ENCODE measurements around the gene PLXDC2.

PLXDC2 gene

DNA sequence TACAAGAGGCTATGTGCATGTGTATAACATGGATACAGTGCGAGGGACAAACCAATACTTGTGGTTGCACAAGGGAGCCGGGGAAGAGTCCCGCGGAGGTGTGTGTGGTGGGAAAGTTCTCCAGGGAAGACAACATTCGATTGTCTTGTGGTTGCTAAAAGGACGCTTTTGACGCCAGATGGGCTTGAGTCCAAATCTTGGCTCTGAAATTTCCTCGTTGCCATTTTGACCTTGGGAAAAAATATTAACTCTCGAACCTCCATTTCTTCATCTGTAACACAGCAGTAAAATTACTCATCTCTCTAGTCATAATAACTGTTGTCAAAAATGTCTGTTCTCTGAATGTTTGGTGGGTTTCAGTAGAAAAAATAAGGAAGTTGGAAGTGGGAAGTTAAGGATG is 16.5 kb downstream of the PLXDC2 start:
- no peaks in the 10 kb centered on the region for H3K9me3 ChIP-seq (ENCODE audit: control insufficient read depth, insufficient read depth, low read length)
- no peaks in the 10 kb centered on the region for H3K36me3 ChIP-seq (ENCODE audit: control insufficient read depth, insufficient read depth, low read length)
- DNase-seq (ENCODE audit: low read depth, low spot score): no peak
- no CpG with 5 or more reads among the region's 9 CpGs for WGBS (ENCODE audit: insufficient coverage, insufficient read length)
- H3K4me3 ChIP-seq (ENCODE audit: low read length): no peak overlapping the region
- H3K27me3 ChIP-seq (ENCODE audit: control insufficient read depth, insufficient read depth, low read length): no peaks in the 10 kb centered on the region
- H3K27ac ChIP-seq (ENCODE audit: low read length): no peak overlapping the region
- peaks cover 1% of the 10 kb centered on the region; the same call in 1 of the 2 replicates for H3K4me1 ChIP-seq (ENCODE audit: control insufficient read depth, insufficient read depth, low read length)

DNA sequence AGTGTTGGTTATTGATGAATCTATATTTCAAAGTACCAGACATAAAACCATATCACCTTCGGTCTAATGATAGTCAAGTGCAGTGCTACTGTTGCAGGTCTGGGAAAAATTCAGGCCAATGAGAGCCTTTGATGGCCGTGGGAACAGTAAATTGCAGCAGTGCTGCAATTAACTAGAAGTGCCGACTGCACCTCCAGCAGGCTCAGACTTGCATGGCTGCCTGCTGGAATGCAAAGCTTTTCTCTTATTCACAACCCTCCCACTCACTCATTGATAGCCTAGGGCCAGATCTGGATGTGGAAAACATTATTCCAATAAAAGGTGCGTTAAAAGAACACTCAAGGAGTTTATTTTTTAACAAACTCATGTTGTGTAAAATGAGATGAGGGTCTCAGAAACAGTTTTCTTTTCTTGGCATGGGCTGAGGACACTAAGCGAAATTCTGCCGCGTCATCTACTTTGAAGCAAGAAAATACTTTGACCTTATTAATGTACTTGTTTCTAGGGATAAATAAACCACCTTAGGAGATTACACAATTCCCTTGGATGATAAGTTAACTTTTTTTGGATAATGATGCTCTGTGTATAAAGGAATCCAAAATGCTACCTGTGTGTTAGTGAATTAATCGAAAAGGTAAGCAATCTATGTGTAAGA is 17.1 kb downstream of the PLXDC2 start:
- Histone ChIP-seq H3K9me3 (ENCODE audit: control insufficient read depth, insufficient read depth, low read length) (no peaks in the 10 kb centered on the region), H3K27ac (ENCODE audit: low read length) (no peak overlapping the region), H3K4me1 (ENCODE audit: control insufficient read depth, insufficient read depth, low read length) (peaks cover 1% of the 10 kb centered on the region; the same call in 1 of the 2 replicates), H3K36me3 (ENCODE audit: control insufficient read depth, insufficient read depth, low read length) (no peaks in the 10 kb centered on the region), H3K4me3 (ENCODE audit: low read length) (no peak overlapping the region), H3K27me3 (ENCODE audit: control insufficient read depth, insufficient read depth, low read length) (no peaks in the 10 kb centered on the region)
- no CpG with 5 or more reads among the region's 8 CpGs for WGBS (ENCODE audit: insufficient coverage, insufficient read length)
- no peak for DNase-seq (ENCODE audit: low read depth, low spot score)

DNA sequence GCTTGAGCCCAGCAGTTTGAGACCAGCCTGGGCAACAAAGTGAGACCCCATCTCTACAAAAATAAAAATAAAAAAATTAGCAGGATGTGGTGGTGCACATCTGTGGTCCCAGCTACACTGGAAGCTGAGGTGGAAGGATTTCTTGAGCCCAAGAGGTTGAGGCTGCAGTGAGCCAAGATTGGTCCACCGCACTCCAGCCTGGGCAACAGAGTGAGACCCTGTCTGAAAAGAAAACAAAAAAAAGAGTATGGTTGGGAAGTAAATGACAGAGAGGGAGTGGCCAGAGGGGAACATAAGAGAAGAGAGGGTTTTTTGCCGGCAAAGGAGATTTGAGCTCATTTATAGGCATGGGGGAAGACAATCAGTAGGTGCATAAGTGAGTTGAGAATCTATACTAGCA is 19.7 kb downstream of the PLXDC2 start:
- Histone ChIP-seq H3K9me3 (ENCODE audit: control insufficient read depth, insufficient read depth, low read length) (no peaks in the 10 kb centered on the region), H3K4me3 (ENCODE audit: low read length) (no peak overlapping the region), H3K27ac (ENCODE audit: low read length) (no peak overlapping the region), H3K36me3 (ENCODE audit: control insufficient read depth, insufficient read depth, low read length) (no peaks in the 10 kb centered on the region), H3K27me3 (ENCODE audit: control insufficient read depth, insufficient read depth, low read length) (no peaks in the 10 kb centered on the region), H3K4me1 (ENCODE audit: control insufficient read depth, insufficient read depth, low read length) (peaks cover 1% of the 10 kb centered on the region; the same call in 1 of the 2 replicates)
- no peak for DNase-seq (ENCODE audit: low read depth, low spot score)
- no CpG with 5 or more reads among the region's 2 CpGs for WGBS (ENCODE audit: insufficient coverage, insufficient read length)

DNA sequence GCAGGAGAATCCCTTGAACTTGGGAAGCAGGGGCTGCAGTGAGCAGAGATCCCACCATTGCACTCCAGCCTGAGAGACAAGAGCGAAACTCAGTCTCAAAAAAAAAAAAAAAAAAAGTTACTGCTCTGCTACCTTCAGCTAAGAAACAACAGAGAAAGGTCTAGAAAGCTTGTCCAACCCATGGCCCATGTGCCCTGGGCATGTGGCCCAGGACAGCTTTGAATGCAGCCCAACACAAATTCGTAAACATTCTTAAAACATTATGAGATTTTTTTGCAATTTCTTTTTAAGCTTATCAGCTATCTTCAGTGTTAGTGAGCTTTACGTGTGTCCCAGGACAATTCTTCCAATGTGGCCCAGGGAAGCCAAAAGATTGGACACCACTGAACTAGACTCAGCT is 22.9 kb downstream of the PLXDC2 start:
- H3K27ac ChIP-seq (ENCODE audit: low read length): no peak overlapping the region
- no peak for DNase-seq (ENCODE audit: low read depth, low spot score)
- H3K4me3 ChIP-seq (ENCODE audit: low read length): no peak overlapping the region
- H3K4me1 ChIP-seq (ENCODE audit: control insufficient read depth, insufficient read depth, low read length): peaks cover 2% of the 10 kb centered on the region; the same call in 1 of the 2 replicates
- H3K27me3 ChIP-seq (ENCODE audit: control insufficient read depth, insufficient read depth, low read length): no peaks in the 10 kb centered on the region
- H3K9me3 ChIP-seq (ENCODE audit: control insufficient read depth, insufficient read depth, low read length): no peaks in the 10 kb centered on the region
- no peaks in the 10 kb centered on the region for H3K36me3 ChIP-seq (ENCODE audit: control insufficient read depth, insufficient read depth, low read length)
- no CpG with 5 or more reads among the region's 3 CpGs for WGBS (ENCODE audit: insufficient coverage, insufficient read length)

DNA sequence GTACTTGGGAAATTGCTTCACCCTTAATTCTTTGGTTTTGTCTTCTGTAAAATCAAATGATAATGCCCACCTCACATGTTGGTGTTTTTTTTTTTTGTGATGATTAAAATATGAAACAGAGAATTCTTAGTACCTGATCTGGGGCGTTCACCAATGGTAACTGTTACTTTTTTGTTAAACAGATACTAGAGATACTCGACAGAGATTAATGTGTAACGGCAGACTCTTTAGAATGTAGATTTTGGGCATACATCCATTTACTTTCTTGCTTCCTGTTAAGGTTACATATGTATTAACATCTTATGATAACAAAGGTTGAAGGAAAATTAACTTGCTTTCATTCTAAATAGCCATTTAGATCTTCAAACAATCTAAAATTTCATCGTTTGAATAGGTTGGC is 23.3 kb downstream of the PLXDC2 start:
- H3K4me1 ChIP-seq (ENCODE audit: control insufficient read depth, insufficient read depth, low read length): peaks cover 2% of the 10 kb centered on the region; the same call in 1 of the 2 replicates
- no peak overlapping the region for H3K4me3 ChIP-seq (ENCODE audit: low read length)
- H3K36me3 ChIP-seq (ENCODE audit: control insufficient read depth, insufficient read depth, low read length): no peaks in the 10 kb centered on the region
- H3K27me3 ChIP-seq (ENCODE audit: control insufficient read depth, insufficient read depth, low read length): no peaks in the 10 kb centered on the region
- H3K27ac ChIP-seq (ENCODE audit: low read length): no peak overlapping the region
- H3K9me3 ChIP-seq (ENCODE audit: control insufficient read depth, insufficient read depth, low read length): no peaks in the 10 kb centered on the region
- no CpG with 5 or more reads among the region's 4 CpGs for WGBS (ENCODE audit: insufficient coverage, insufficient read length)
- no peak for DNase-seq (ENCODE audit: low read depth, low spot score)

DNA sequence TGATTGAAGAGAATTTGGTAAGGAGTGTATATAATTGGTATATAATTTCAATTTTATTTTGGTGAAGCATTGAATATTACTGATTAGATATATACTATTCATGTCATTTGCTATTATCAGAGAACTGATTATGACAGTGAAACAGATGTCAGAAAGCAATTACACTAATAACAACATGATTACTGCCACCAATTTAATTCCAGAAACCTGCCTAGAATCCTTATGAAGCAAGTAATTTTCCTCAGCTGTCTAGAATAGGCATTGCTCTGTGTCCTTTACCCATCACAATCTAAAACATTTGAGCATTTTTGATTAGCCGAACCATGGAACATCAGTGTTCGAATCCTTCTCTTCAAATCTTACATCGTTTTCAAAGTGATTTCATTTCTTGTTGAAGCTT is 24.5 kb downstream of the PLXDC2 start:
- Histone ChIP-seq H3K4me1 (ENCODE audit: control insufficient read depth, insufficient read depth, low read length) (peaks cover 2% of the 10 kb centered on the region; the same call in 1 of the 2 replicates), H3K36me3 (ENCODE audit: control insufficient read depth, insufficient read depth, low read length) (no peaks in the 10 kb centered on the region), H3K9me3 (ENCODE audit: control insufficient read depth, insufficient read depth, low read length) (no peaks in the 10 kb centered on the region), H3K4me3 (ENCODE audit: low read length) (no peak overlapping the region), H3K27ac (ENCODE audit: low read length) (no peak overlapping the region), H3K27me3 (ENCODE audit: control insufficient read depth, insufficient read depth, low read length) (no peaks in the 10 kb centered on the region)
- no peak for DNase-seq (ENCODE audit: low read depth, low spot score)
- no CpG with 5 or more reads among the region's 3 CpGs for WGBS (ENCODE audit: insufficient coverage, insufficient read length)

DNA sequence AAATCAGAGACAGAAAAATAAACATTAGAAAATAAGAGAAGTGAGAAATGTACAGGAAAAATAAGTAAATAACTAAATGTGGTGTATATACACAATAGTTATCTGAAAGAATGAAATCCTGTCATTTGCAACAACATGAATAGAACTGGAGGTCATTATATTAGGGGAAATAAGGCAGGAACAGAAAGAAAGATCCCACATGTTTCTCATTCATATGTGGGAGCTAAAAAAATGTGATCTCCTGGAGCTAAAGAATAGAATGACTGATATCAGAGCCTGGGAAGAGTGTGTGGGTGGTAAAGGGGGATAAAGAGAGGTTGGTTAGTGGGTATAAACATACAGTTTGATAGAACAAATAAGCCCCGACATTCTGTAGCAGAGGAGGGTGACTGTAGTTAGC is 27.3 kb downstream of the PLXDC2 start:
- Histone ChIP-seq H3K27ac (ENCODE audit: low read length) (no peak overlapping the region), H3K27me3 (ENCODE audit: control insufficient read depth, insufficient read depth, low read length) (no peaks in the 10 kb centered on the region), H3K4me1 (ENCODE audit: control insufficient read depth, insufficient read depth, low read length) (peaks cover 3% of the 10 kb centered on the region; the same call in 1 of the 2 replicates), H3K36me3 (ENCODE audit: control insufficient read depth, insufficient read depth, low read length) (no peaks in the 10 kb centered on the region), H3K9me3 (ENCODE audit: control insufficient read depth, insufficient read depth, low read length) (no peaks in the 10 kb centered on the region), H3K4me3 (ENCODE audit: low read length) (no peak overlapping the region)
- no CpG with 5 or more reads among the region's 1 CpG for WGBS (ENCODE audit: insufficient coverage, insufficient read length)
- no peak for DNase-seq (ENCODE audit: low read depth, low spot score)

DNA sequence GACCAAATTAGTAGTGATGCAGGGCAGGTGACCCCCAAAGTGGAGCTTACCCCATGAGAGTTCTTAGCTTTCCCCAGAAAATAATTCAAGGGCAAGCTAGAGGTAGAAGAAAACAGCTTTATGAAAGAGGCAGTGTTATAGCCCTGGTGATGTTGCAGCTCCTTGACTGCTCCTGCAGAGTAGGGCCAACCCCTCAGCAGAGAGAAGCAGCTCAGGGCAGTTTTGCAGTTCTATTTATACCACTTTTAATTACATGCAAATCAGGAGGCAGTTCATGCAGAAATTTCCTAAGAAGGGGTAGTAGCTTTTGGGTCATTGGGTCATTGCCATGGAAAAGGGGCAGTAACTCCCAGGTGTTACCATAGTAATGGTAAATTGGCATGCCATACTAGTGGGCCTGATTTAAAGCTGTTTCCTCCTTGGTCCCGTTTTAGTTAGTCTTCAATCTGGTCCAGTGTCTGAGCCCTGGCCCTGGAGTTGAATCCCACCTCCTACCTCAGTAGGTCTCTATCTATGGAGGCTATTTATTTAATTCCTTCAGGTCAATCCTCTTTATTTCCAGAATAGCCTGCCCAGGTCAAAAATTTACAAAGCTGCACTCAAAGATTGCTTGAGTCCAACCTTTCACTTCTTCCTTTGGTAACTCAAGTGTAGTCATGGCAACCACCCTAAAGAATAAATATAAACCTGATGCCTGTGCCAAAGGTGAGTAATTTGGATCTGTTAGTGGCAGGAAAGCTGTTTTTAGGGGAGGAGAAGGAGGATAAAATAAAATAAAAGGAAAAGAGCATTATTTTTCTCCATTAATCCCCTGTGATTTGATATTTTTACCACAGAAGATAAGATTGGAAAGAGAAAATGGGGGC is 29.5 kb downstream of the PLXDC2 start:
- no peak for DNase-seq (ENCODE audit: low read depth, low spot score)
- Histone ChIP-seq H3K9me3 (ENCODE audit: control insufficient read depth, insufficient read depth, low read length) (no peaks in the 10 kb centered on the region), H3K4me1 (ENCODE audit: control insufficient read depth, insufficient read depth, low read length) (peaks cover 2% of the 10 kb centered on the region; the same call in 1 of the 2 replicates), H3K27me3 (ENCODE audit: control insufficient read depth, insufficient read depth, low read length) (no peaks in the 10 kb centered on the region), H3K4me3 (ENCODE audit: low read length) (no peak overlapping the region), H3K27ac (ENCODE audit: low read length) (no peak overlapping the region), H3K36me3 (ENCODE audit: control insufficient read depth, insufficient read depth, low read length) (no peaks in the 10 kb centered on the region)
- no CpG with 5 or more reads among the region's 1 CpG for WGBS (ENCODE audit: insufficient coverage, insufficient read length)

DNA sequence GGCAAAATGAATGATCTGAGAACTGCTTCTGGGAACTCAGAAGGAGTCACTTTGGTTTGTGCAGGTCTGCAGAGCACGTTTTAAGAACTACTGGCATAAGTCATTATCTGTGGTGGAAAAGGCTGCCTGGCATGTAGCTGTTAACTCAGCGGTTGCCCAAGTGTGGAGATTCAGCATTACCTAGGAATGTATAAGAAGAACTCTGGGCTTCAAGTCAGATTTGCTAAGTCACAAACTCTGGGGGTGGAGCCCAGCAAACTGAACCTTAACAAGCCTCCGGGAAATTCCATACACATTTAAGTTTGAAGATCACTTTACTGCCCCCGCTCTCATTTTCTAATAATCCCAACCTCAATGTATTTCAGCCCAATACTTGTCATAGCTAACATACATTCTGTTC is 31.1 kb downstream of the PLXDC2 start:
- Histone ChIP-seq H3K9me3 (ENCODE audit: control insufficient read depth, insufficient read depth, low read length) (no peaks in the 10 kb centered on the region), H3K4me1 (ENCODE audit: control insufficient read depth, insufficient read depth, low read length) (peaks cover 2% of the 10 kb centered on the region; the same call in 1 of the 2 replicates), H3K4me3 (ENCODE audit: low read length) (no peak overlapping the region), H3K27me3 (ENCODE audit: control insufficient read depth, insufficient read depth, low read length) (no peaks in the 10 kb centered on the region), H3K36me3 (ENCODE audit: control insufficient read depth, insufficient read depth, low read length) (no peaks in the 10 kb centered on the region), H3K27ac (ENCODE audit: low read length) (no peak overlapping the region)
- 100% methylated on average over 1 of the region's 4 CpGs for WGBS (ENCODE audit: insufficient coverage, insufficient read length)
- DNase-seq (ENCODE audit: low read depth, low spot score): no peak

DNA sequence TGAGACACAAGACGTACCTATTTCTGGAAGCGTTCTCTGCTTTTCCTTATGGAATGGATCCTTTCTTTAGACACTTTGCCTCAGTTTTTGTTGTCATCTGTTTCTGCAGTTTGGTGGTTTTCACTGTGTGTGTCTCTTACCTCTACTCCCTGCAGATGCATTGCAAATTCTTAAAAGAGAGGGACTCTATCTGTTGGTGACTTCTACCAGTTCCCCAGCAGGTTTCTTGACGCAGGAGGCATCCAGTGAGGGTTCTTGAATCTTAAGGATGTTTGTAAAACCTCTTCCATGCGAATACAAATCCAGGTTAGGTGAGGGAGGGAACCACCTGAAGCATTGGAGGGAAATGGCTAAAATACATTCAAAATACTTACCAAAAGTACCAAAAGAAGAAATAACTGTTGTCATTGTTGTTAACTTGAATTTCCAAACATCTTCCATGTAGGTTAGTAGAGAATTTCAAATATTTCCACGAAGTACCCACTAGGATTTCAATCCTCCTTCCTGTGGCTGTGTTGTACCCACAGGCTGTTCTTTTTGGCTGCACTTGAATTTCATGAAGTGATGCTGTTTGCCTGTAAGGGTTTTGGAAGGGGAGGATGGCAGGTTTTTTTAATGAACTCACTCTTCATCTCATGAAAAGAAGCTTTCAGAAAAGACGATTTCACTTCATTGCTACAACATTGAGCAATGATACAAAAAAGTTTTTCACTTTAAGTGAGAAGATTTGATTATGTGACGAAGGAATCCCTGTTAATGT is 32.2 kb downstream of the PLXDC2 start:
- no peak overlapping the region for H3K27ac ChIP-seq (ENCODE audit: low read length)
- H3K4me1 ChIP-seq (ENCODE audit: control insufficient read depth, insufficient read depth, low read length): peaks cover 1% of the 10 kb centered on the region; the same call in 1 of the 2 replicates
- H3K36me3 ChIP-seq (ENCODE audit: control insufficient read depth, insufficient read depth, low read length): no peaks in the 10 kb centered on the region
- WGBS (ENCODE audit: insufficient coverage, insufficient read length): no CpG with 5 or more reads among the region's 7 CpGs
- H3K4me3 ChIP-seq (ENCODE audit: low read length): no peak overlapping the region
- no peaks in the 10 kb centered on the region for H3K27me3 ChIP-seq (ENCODE audit: control insufficient read depth, insufficient read depth, low read length)
- DNase-seq (ENCODE audit: low read depth, low spot score): no peak
- H3K9me3 ChIP-seq (ENCODE audit: control insufficient read depth, insufficient read depth, low read length): no peaks in the 10 kb centered on the region

Data from iPS DF 6.9 (cell line).